ENCODE measurements around the gene MRTFA. TPM values are rescaled to one million over a fixed set of nuclear protein-coding genes. Genes with fewer than 3 reads are reported as not detected.

The MRTFA gene
- total RNA-seq, 4 donors from 2014 or later: 59.7 to 163 (median 111) TPM

- no peak for DNase-seq (ENCODE audit: low spot score in 2 of 2)
- TF ChIP-seq CTCF (IDR thresholded peaks at IDR 0.05) (no peak), POLR2A (IDR thresholded peaks at IDR 0.05) (no peak)
- intact Hi-C loops (cut with DNase I; ENCODE audit: low total_unique reads): loop anchor here (10.0 kb wide), 1 partner anchor 328 kb away; no protein-coding TSS in a partner anchor
- WGBS, 2 donors: 68 to 70% methylated on average over 9 of the region's 9 CpGs
- no peak overlapping the region for H3K4me3 ChIP-seq (ENCODE audit: low read depth, poor library complexity, severe bottlenecking)
These were observed 209.8 kb downstream of the MRTFA start for GRCh38 chr22:40426594-40427333.

- WGBS, 2 donors: 83 to 85% methylated on average over 5 of the region's 5 CpGs
- DNase-seq (ENCODE audit: low spot score in 2 of 2): no peak
- no peak for TF ChIP-seq POLR2A (IDR thresholded peaks at IDR 0.05)
- TF ChIP-seq CTCF (IDR thresholded peaks at IDR 0.05): no peak
- intact Hi-C loops (cut with DNase I; ENCODE audit: low total_unique reads): loop anchor here (10.0 kb wide), 1 partner anchor 330 kb away; no protein-coding TSS in a partner anchor
- no peak overlapping the region for H3K4me3 ChIP-seq (ENCODE audit: low read depth, poor library complexity, severe bottlenecking)
These were observed 211.4 kb downstream of the MRTFA start for GRCh38 chr22:40425082-40425481.

- no peak for TF ChIP-seq POLR2A (IDR thresholded peaks at IDR 0.05)
- TF ChIP-seq CTCF (IDR thresholded peaks at IDR 0.05): no peak
- DNase-seq (ENCODE audit: low spot score in 2 of 2): no peak
- intact Hi-C loops (cut with DNase I; ENCODE audit: low total_unique reads): loop anchor here (10.0 kb wide), 1 partner anchor 331 kb away; no protein-coding TSS in a partner anchor
- no peak overlapping the region for H3K4me3 ChIP-seq (ENCODE audit: low read depth, poor library complexity, severe bottlenecking)
- WGBS, 2 donors: 89 to 91% methylated on average over 16 to 17 of the region's 17 CpGs
These were observed 212.5 kb downstream of the MRTFA start for GRCh38 chr22:40423882-40424640.

GRCh38 chr22:40423310-40423688 lies 213.2 kb downstream of the MRTFA start:
- no peak overlapping the region for H3K4me3 ChIP-seq (ENCODE audit: low read depth, poor library complexity, severe bottlenecking)
- WGBS, 2 donors: 61 to 68% methylated on average over 5 of the region's 5 CpGs
- DNase-seq (ENCODE audit: low spot score in 2 of 2): no peak
- intact Hi-C loops (cut with DNase I; ENCODE audit: low total_unique reads): loop anchor here (10.0 kb wide), 1 partner anchor 332 kb away; no protein-coding TSS in a partner anchor
- no peak for TF ChIP-seq POLR2A (IDR thresholded peaks at IDR 0.05)
- TF ChIP-seq CTCF (IDR thresholded peaks at IDR 0.05): no peak

- WGBS, 2 donors: 92 to 95% methylated on average over 9 of the region's 9 CpGs
- intact Hi-C loops (cut with DNase I; ENCODE audit: low total_unique reads): loop anchor here (10.0 kb wide), 1 partner anchor 332 kb away; no protein-coding TSS in a partner anchor
- no peak for TF ChIP-seq POLR2A (IDR thresholded peaks at IDR 0.05)
- TF ChIP-seq CTCF (IDR thresholded peaks at IDR 0.05): no peak
- no peak for DNase-seq (ENCODE audit: low spot score in 2 of 2)
- H3K4me3 ChIP-seq (ENCODE audit: low read depth, poor library complexity, severe bottlenecking): no peak overlapping the region
These were observed 213.8 kb downstream of the MRTFA start for GRCh38 chr22:40422558-40423309.

Data from lower leg skin (tissue), 4 donors.